ENCODE data around the gene STAB1.

GRCh38 chr3:52558436-52558835 lies 63.3 kb downstream of the STAB1 start:
- TF ChIP-seq CTCF (IDR thresholded peaks at IDR 0.05; ENCODE audit: poor library complexity) (no peak), EZH2 (IDR thresholded peaks at IDR 0.05; ENCODE audit: borderline replicate concordance) (no peak)
